HG03066 (cell line): ENCODE measurements around the gene SERPINH1.
A peak's percentile ranks its signal among the peaks of the same experiment; 100 is the strongest.

ENCODE experiments used
- ATAC-seq: cut with Tn5 transposase; IDR thresholded peaks from one replicate; pipeline ENCODE4 v1.9.1; 2021; ENCODE audit warnings: low read depth; ENCODE audit not compliant: unreplicated experiment

The SERPINH1 gene

DNA sequence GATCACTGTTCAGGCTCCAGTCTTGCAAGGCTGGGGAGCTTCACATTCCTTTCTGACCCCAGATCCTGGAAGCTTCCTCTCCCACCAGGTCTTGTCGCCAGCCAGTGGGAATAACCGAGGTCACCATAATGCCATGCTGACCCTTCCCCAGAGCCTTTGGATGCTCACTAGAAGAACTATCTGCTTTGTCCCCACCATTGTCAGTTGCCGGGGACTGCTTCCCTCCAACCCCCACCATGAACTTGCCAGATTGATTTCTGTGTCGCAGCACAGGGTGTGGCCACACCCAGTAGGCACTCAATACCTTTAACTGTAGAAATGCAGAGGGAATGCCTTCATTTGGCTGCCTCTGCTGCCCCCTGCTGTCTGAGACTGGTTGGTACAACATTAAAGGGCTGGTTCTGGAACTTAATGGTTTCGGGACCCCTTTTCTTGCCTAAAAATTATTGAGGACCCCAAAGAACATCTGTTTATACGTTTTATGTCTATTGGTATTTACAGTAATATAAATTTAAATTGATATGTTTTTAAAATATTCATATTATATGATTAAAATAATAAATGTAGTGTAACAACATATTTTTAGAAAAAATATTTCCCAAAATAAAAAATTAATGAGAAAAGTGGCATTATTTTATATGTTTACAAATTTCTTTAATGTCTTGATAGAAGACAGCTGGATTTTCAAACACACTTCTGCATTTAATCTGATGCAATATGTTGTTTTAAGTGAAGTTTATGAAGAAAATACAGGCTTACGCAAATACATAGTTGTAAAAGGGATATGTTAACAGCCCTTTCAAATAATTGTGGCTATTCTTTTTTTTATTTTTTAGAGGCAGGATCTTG lies 29.6 kb upstream of the SERPINH1 start:
- ATAC-seq = no peak

DNA sequence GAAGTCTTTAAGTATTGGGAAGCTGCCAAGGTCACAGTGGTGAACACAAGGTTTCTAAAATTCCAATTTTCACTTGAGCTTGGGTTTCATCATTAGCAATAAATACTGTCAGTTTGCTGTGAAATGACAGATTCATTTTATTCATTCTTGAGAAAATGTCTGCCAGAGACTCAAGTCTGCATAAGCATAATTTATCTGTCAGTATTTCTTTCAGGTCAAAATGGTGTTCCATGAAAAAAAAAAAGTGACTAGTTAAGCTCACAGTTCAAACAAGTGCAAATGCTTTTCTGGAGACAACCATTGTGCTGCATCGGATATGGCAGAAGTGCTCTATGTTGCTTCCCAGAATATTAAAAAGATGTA lies 28.2 kb upstream of the SERPINH1 start:
- no peak for ATAC-seq

DNA sequence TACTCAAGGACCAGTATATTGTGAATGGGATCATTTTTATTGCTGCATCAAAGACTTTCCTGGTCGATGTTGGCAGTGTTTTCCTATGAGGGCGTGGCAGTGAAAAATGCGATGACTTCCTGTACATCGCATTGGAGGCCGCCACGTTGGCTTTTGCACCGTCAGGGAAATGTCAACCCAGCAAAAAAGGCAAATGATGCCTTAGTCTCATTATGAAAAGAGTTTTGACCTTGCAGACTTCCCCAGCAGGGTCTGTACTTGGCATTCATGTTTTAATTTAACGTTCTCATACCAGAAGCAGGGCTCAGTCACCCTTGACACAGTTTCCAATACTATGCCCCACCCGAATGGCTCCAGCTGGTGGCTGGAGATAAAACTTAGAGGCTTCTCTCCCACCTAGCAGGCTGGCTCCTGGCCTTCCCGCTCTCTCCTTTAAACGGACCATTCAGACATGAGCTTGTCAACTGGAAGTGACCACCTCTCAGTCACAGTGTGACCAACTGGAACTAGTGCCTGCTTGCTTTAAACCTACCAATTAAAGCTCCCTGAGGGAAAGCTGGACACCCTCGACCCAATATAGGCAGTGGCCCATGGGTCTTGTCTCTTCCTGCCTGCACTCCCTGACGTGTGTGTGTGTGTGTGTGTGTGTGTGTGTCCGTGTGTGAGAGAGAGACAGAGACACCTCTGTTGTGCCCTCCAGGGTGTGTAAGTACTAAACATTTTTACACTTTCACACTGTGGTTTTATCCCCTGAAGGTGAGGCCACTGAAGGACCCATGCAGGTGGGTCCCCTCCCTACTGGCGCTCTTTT lies 27.6 kb upstream of the SERPINH1 start:
- ATAC-seq = no peak

DNA sequence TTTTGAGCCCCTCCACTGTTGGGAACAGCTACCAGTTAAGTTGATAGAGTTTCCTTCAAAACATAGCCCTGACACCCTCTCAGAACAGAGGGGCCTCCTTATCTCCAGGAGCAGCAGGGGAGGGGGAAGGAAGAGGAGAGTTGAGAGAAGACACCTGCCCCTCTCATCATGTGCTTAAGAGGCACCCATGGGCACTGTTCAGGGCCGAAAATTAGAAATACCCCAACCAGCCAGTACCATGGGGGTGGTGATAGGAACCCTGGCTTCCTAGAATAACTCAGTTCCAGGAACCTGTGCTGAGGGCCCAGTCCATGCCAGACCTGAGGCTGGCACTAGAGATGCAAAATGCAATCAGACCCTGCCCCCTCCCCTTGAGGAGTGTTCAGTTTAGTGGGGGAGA lies 27.0 kb upstream of the SERPINH1 start:
- no peak for ATAC-seq

DNA sequence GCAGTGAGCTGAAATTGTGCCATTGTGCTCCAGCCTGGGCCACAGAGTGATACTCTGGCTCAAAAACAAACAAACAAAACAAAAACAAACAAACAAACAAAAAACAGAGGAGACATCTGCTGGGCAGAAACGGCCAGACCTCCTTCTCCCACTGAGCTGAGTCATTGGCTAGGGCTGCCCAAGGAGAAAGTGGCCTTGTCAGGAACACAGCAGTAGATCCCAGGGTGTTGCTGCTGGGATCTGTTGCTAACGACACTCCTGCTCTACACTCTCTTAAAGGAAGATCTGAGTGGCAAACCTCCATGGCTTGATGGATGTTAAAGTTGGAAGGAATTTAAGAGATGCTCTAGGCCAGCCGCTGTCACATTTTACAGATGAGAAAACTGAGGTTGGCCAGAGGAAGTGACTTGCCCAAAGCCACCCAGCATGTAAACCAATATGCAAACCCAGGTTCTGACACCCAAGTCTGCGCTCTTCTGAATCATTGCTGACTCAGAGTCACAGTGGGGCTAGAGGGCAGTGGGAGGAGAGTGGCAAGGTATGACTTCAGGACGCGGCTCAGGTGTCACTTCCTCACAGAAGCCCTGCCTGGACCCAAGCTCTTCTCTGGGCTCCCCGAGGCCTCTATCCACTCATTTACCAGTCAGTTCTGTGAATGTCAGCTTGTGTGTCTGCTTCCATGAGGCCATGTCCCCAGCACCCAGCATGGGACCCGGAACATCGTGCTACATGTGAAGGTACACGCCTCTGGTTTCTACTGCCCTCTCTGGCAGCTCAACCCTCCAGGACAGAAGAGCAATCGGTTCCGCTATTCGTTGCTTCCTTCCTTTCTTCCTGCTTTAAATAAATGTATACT lies 25.0 kb upstream of the SERPINH1 start:
- ATAC-seq = peak; percentile 71

DNA sequence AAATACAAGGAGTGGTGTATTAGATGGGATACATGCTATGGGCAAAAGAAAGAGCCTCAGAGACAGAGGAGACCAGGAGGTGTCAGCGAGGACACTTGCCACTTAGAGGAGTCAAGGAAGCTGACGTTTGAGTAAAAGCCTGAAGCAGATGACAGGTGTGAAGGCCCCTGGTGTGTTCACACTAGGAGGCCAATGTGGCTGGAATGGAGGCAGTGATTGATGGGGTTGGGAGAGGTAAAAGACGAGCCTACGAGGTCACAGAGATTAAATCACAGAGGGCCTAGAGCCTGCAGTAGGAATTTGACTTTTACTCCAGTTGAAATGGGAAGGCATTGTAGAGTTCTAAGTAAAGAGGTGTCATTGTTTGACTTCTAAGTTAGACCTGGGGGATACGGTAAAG lies 24.3 kb upstream of the SERPINH1 start:
- ATAC-seq = no peak

DNA sequence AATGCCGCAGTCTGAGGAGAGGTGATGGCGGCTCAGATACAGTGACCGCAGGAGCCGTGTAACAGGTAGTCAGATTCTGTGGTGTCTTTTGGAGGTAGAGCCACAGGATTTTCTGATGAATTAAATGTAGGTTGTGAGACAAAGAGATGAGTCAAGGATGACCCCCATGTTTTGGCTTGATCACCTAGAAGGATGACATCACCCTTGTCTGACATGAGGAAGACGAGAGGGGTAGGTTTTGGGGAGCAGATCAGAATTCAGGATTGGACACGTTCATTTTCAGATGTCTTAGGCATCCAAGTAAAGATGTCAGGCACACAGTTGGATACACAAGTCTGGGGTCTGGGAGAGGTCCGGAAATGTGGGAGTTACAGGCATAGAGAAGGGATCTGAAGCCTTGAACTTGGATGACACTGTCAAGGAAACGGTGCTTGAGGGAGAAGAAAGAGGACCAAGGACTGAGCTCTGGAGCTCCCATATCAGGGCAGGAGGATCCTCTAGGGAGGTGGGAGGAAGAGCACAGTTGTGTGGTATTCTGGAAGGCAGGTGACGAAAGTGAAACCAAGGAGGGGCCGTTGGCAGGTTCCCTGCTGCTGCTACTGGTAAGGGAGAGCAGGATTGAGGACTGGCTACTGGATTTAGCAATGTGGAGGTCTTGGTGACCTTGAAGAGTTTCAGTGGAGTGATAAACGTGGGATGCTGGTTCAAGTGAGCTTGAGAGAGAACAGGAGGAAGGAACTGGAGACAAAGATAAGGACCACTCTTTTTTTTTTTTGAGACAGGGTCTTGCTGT lies 23.7 kb upstream of the SERPINH1 start:
- ATAC-seq = no peak

DNA sequence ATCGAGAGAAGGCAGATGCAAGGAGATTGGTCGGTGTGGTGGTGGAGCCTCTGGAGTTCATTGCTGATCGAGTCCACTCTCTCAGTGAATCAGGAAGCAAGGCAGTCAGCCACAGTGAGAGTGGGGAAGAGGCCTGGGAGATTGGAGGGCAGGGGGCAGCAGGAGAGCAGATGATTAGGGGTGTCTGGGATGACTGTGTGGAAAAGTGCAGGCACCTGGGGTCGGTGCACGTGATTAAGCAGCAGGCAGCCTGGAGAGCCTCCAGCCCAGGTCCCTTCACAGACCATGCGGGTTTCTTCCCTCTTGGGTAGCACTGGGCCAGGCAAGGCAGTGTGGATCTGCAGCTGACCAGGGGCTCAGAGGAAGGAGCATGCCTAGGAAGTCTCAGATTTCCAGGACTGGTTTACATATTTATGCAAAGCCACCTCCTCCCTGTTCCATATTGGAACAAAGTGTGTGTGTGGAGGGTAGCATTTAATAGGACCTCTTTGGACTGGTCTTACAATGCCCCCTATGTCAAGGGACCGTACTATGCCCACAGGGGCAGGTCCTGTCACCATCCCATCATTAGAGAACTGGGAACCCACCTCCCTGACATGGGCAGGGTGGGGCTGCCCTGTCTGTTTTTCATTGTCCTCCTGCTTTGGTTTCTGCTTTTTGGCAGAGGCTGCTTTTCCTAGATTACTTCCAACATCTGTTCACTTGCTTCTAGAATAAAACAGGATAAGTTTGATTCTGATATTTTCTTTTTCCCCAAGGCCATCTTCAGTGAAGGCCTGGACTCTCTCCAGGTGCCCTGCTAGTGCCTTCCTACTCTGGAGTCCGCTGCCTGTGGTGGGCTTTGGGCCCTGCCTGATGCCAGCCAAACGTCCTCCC lies 22.4 kb upstream of the SERPINH1 start:
- no peak for ATAC-seq

DNA sequence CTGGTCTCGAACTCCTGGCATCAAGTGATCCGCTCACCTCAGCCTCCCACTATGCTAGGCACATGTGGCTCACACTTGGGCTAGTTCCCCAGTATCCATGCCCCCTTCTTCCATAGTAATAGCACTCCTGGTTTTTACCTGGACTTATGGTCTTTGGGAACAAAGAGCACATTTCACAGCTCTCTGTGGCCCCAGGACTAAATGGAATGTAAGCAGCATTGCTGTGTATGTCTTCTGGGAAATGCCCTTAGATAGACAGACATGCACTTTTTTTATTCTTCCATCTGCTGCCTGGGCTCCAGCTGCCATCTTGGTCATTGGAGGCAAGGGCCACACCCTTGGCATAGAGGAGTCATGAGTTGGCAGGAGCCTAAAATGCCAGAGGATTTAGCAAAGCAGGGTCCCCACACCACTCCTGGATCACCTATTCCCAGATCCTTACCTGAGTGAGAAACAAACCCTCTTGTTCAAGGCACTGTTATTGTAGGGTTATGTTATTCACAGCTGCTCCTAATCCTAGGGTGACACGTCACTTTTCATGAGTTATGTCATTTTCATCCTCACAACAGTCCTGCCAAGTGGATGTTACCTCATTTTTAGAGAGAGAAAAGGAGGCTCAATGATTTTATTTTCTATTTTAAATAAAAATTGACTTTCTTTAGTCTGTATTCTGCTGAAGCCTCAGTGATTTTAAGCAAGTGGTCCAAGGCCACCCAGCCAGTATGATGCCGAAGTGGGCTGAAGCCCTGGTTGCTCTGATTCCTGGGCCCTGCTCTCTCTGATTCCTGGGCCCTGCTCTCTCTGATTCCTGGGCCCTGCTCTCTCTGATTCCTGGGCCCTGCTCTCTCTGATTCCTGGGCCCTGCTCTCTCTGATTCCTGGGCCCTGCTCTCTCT lies 20.6 kb upstream of the SERPINH1 start:
- no peak for ATAC-seq

DNA sequence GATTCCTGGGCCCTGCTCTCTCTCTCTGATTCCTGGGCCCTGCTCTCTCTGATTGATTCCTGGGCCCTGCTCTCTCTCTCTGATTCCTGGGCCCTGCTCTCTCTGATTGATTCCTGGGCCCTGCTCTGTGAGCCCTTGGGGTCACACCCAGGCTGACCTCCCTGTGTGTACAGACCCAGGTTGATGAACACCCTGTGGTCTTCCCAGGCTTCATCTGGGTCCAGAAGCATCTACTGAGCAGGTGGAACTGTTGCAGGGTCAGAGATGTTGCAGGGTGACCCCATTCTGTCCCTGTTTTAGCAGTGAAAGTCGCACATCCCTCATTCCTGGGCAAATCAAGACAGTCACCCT lies 20.0 kb upstream of the SERPINH1 start:
- ATAC-seq = no peak

DNA sequence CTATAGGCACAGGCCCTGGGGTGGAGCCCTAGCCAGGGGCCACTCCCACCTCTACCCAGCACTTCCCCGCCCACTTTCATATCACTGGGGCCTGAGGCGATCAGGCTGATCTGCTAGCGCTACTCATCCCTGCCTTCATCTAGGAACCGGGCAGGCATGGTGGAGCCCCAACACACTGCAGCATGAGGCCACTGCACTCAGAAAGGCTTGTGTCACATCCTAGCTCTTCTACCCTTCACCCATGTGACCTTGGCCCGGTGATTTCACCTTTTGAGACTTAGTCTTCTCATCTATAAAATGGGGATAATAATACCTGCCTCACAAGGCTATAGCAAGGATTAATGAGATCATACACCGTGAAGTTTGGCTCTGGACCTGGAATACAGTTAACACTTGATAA lies 18.2 kb upstream of the SERPINH1 start:
- ATAC-seq = no peak

DNA sequence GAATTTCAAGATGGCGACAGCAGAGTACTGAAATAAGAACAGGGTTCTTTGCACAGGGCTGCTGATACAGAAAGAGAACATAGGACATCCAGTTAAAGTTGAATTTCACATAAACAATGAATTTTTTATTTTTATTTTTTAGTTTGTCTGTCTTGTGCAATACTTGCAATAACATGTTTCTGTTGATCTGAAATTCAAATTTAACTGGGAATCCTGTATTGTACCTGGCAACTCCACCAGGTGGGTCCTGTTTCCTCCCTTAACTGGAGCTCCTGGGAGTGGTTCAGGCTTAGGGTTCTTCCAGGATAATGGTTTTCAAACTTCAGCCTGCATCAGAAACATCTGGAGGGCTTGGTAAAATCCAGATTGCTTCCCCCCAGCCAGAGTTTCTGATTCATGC lies 14.9 kb upstream of the SERPINH1 start:
- no peak for ATAC-seq

DNA sequence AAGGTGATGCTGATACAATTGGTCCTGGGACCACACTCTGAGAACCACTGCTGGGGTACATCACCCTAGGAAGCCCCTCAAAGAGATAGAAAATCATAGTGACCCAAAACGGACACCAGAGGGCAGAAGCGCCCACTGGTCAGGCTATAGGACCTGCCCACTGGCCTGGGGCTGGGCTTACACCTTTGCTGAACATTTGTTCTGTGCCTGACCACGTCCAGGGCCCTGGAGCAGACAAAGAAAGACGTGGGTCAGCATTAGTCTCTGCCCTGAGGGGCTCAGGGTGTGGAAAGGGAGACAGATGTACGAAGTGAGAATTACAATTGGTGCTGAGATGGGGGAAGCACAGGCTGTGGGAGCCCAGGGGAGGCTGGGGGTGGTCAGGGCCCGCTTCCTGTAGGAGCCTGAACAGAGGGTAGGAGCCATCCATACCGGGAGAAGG lies 14.4 kb upstream of the SERPINH1 start:
- ATAC-seq = no peak

DNA sequence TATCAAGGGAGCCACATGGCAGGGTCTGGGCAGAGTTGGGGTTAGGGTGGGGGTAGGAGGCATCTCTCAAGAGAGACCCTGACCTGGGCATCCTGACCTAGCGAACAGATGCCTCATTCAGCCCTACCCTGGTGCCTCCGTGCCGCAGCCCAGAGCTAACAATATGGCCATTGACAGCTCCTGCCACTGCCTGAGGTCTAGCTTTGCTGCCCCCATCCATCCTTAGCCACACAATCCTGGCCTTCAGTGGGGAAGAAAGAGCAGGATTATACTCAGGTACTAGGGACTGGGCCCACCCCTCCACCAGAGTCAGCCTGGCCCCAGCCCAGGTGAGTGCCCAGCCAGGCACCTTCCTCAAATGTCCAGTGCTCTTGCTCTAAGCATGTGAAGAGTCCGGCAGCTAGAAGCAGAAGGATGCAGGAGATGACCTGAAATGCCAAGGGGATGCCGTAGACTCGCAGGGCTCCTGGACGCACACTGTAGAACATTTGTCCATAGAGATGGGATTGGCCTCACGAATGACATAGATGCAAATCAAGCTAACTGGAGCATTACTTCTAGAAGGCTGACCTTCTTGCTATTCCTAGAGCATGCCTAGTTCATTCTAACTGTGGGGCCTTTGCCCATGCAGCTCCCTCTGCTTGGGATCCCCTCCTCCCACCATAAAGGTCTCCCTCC lies 13.3 kb upstream of the SERPINH1 start:
- ATAC-seq = no peak

DNA sequence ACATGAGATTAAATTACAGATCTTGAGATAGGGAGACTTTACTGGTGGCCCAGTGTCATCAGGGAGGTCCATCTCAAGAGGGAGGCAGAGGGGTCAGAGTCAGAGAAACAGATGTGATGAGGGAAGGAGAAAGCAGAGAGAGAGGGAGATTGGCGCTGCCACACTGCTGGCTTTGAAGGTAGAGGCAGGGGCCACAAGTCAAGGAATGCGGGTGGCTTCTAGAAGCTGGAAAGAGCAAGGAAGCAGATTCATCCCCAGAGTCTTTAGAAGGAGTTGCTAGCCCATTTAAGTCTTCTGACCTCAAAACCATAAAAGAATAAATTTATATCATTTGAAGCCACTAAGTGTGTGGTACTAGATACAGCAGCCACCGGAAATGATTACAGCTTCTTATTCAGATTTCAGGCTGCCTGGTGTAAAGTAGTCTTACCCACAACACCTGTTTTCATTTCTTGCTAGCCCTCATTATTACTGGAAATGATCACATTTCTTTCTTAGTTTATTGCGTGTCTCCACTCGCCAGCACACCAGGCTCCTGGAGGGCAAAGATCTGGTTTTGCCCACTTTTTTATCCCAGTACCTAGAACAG lies 12.6 kb upstream of the SERPINH1 start:
- no peak for ATAC-seq

DNA sequence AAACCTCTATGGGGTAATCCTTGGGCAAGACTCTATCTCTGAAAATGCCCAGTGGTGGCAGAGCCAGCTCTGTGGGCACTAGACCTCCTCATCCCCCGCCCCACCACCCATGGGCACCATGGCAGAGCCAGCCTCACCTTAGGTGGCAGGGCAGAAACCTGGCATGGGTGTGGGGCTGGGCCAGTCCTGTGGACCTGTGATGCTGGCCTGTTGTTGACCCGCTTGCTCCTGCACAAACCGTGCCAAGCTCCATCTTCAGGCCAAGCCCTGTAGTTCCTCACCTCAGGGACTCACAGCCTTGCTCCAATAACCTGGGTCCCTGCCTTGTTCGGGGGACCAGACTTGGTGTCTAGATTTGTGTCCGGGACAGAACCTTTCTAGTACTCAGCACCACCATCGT lies 8.9 kb upstream of the SERPINH1 start:
- ATAC-seq = no peak

DNA sequence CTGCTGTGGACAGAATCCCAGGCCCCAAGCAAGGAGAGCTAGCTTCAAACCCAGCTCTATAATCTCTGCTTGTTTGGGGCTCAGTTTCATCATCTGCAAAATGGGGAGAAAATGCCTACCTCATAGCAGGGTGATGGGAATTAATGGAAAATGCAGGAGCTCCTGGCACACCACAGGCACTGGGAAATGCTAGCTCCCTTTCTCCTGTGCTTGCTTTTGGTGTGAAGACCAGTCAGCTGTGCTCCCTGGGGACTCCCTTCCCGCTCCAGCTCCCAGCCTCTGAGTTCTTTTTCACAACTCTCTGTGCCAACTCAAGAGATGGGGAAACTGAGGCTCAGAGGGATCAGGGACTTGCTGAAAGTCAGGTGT lies 8.2 kb upstream of the SERPINH1 start:
- no peak for ATAC-seq
